Small intestine (tissue), 7 donors: ENCODE measurements around the gene INTS1. TPM values are rescaled to one million over a fixed set of nuclear protein-coding genes. Genes with fewer than 3 reads are reported as not detected.
"Not testable (repeated sequence)": the region's sequence is repeated elsewhere in the genome, so short reads cannot be mapped to it uniquely, and the experiment has no call there.

Experiments
- DNase-seq, 2 donors: peaks; one replicate each; pipeline versions ENCODE4 v3.0.0 to v3.0.0-alpha.2; 2013
- FAIRE-seq: peaks from 2 replicates; lab custom pipeline; 2012; peaks lifted over from hg19 to GRCh38; lab: Jason Lieb, UNC
- H3K27ac ChIP-seq, 3 donors: one replicate each; pipeline ENCODE4 v1.5.1; 2013; ENCODE audit warnings: low read length in 2 of 3, mild to moderate bottlenecking in 2 of 3, control low read depth in 1 of 3, inconsistent platforms in 1 of 3, low read depth in 1 of 3, moderate library complexity in 1 of 3
- H3K27me3 ChIP-seq, 3 donors: one replicate each; pipeline ENCODE4 v1.6.1; 2013; ENCODE audit warnings: low read length in 3 of 3, inconsistent platforms in 1 of 3; ENCODE audit not compliant: control insufficient read depth in 3 of 3, insufficient read depth in 3 of 3
- H3K36me3 ChIP-seq, 3 donors: one replicate each; pipeline ENCODE4 v1.6.1; 2013; ENCODE audit warnings: low read length in 3 of 3, inconsistent platforms in 1 of 3, low read depth in 1 of 3, mild to moderate bottlenecking in 1 of 3, moderate library complexity in 1 of 3; ENCODE audit not compliant: control insufficient read depth in 3 of 3, insufficient read depth in 2 of 3
- H3K4me1 ChIP-seq, 3 donors: one replicate each; pipeline ENCODE4 v1.6.1; 2013; ENCODE audit warnings: low read length in 2 of 3, inconsistent platforms in 1 of 3, low read depth in 1 of 3, mild to moderate bottlenecking in 1 of 3, moderate library complexity in 1 of 3; ENCODE audit not compliant: control insufficient read depth in 3 of 3, insufficient read depth in 2 of 3
- H3K4me3 ChIP-seq, 3 donors: one replicate each; pipeline ENCODE4 v1.5.1; 2013; ENCODE audit warnings: low read length in 3 of 3, control low read depth in 1 of 3, inconsistent platforms in 1 of 3, low read depth in 1 of 3, mild to moderate bottlenecking in 1 of 3, moderate library complexity in 1 of 3
- H3K9me3 ChIP-seq, 2 donors: one replicate each; pipeline ENCODE4 v1.6.1; 2013; ENCODE audit warnings: low read depth in 1 of 2, low read length in 1 of 2; ENCODE audit not compliant: control insufficient read depth in 2 of 2, insufficient read depth in 1 of 2
- WGBS, 3 donors: extraction: QIAGEN DNeasy Blood & Tissue Kit; methylation state at CpG; one replicate each; pipeline ENCODE4 v1.1.7; 2013; 5-methylcytosine and 5-hydroxymethylcytosine counted together
- polyA plus RNA-seq, 4 donors: library from polyadenylated mRNA; stranded (reverse) in 3 of 4; unstranded in 1 of 4; fragments of 200-250 nt in 3 of 4; fragments of 120-200 nt in 1 of 4; gene quantifications; one replicate each; pipeline versions ENCODE4 v1.2.1 to v1.2.3, GENCODE V29; 2013
- donor health status: healthy with polysubstance abuse.
- donor health status: control.
- donor health status: control.
- donor health status: Bipolar disorder and iron deficiency.
- donor health status: healthy.

INTS1 gene
- polyA plus RNA-seq, 4 donors: 48.9 to 83.2 (median 68.9) TPM

- not testable (repeated sequence) for FAIRE-seq, DNase-seq, H3K27ac ChIP-seq, H3K4me3 ChIP-seq, H3K27me3 ChIP-seq, H3K9me3 ChIP-seq, H3K4me1 ChIP-seq
- peaks cover 3 to 82% (median 7%) of the 10 kb centered on the region in 3 donors for H3K36me3 ChIP-seq
- 82 to 96% (median 83%) methylated on average over 3 to 4 of the region's 5 CpGs for WGBS, 3 donors
Measured at GRCh38 chr7:1446026-1446425, 58.2 kb downstream of the INTS1 start.

- H3K27ac ChIP-seq: no peak overlapping the region
- no peaks in the 10 kb centered on the region for H3K9me3 ChIP-seq
- DNase-seq: no peak
- no peaks in the 10 kb centered on the region for H3K27me3 ChIP-seq
- no peak for FAIRE-seq
- no peaks in the 10 kb centered on the region for H3K4me1 ChIP-seq
- H3K4me3 ChIP-seq: no peak overlapping the region
- WGBS, 3 donors: 89 to 91% (median 90%) methylated on average over 20 to 21 of the region's 21 CpGs
- H3K36me3 ChIP-seq: peaks cover 3 to 82% (median 7%) of the 10 kb centered on the region in 3 donors
Measured at GRCh38 chr7:1445341-1445740, 58.8 kb downstream of the INTS1 start.

GRCh38 chr7:1444925-1445322 lies 59.3 kb downstream of the INTS1 start:
- H3K27me3 ChIP-seq: no peaks in the 10 kb centered on the region
- WGBS, 3 donors: 76 to 80% (median 79%) methylated on average over 18 to 24 of the region's 24 CpGs
- no peaks in the 10 kb centered on the region for H3K4me1 ChIP-seq
- H3K27ac ChIP-seq: no peak overlapping the region
- H3K36me3 ChIP-seq: peaks cover 3 to 82% (median 7%) of the 10 kb centered on the region in 3 donors
- no peak overlapping the region for H3K4me3 ChIP-seq
- no peaks in the 10 kb centered on the region for H3K9me3 ChIP-seq
- no peak for FAIRE-seq
- no peak for DNase-seq

GRCh38 chr7:1444214-1444924 lies 59.8 kb downstream of the INTS1 start:
- DNase-seq (no peak), FAIRE-seq (no peak)
- no peaks in the 10 kb centered on the region for H3K4me1 ChIP-seq
- 93 to 96% (median 93%) methylated on average over 40 to 45 of the region's 45 CpGs for WGBS, 3 donors
- peaks cover 0 to 2% of the 10 kb centered on the region in 2 donors for H3K9me3 ChIP-seq
- H3K27me3 ChIP-seq: no peaks in the 10 kb centered on the region
- H3K36me3 ChIP-seq: peaks cover 3 to 82% (median 7%) of the 10 kb centered on the region in 3 donors
- H3K27ac ChIP-seq: no peak overlapping the region
- H3K4me3 ChIP-seq: no peak overlapping the region

- FAIRE-seq: not testable (repeated sequence)
- 93 to 97% (median 97%) methylated on average over 13 to 28 of the region's 42 CpGs for WGBS, 3 donors
- peaks cover 0 to 81% (median 7%) of the 10 kb centered on the region in 3 donors for H3K36me3 ChIP-seq
Measured at GRCh38 chr7:1443587-1444200, 60.5 kb downstream of the INTS1 start.

GRCh38 chr7:1442355-1443124 lies 61.6 kb downstream of the INTS1 start:
- Histone ChIP-seq H3K4me3 (no peak overlapping the region), H3K36me3 (peaks cover 0 to 83% (median 10%) of the 10 kb centered on the region in 3 donors), H3K27me3 (no peaks in the 10 kb centered on the region), H3K9me3 (peaks cover 0 to 2% of the 10 kb centered on the region in 2 donors), H3K4me1 (no peaks in the 10 kb centered on the region), H3K27ac (no peak overlapping the region)
- WGBS, 3 donors: 85 to 94% (median 91%) methylated on average over 13 to 20 of the region's 20 CpGs
- FAIRE-seq (no peak), DNase-seq (no peak)

More at GRCh38 chr7:1443587-1444200, 60.5 kb downstream of the INTS1 start:
- H3K4me1 ChIP-seq, H3K9me3 ChIP-seq, DNase-seq, H3K27ac ChIP-seq, H3K27me3 ChIP-seq, H3K4me3 ChIP-seq: not testable (repeated sequence)

GRCh38 chr7:1441615-1442354 lies 62.4 kb downstream of the INTS1 start:
- Histone ChIP-seq H3K4me1 (no peaks in the 10 kb centered on the region), H3K9me3 (peaks cover 0 to 2% of the 10 kb centered on the region in 2 donors), H3K27ac (no peak overlapping the region), H3K4me3 (no peak overlapping the region), H3K27me3 (no peaks in the 10 kb centered on the region), H3K36me3 (peaks cover 4 to 81% (median 10%) of the 10 kb centered on the region in 3 donors)
- no peak for DNase-seq
- WGBS, 3 donors: 83 to 93% (median 90%) methylated on average over 35 to 41 of the region's 41 CpGs
- FAIRE-seq: no peak

GRCh38 chr7:1440620-1441019 lies 63.6 kb downstream of the INTS1 start:
- DNase-seq (no peak), FAIRE-seq (no peak)
- Histone ChIP-seq H3K36me3 (peaks cover 7 to 84% (median 10%) of the 10 kb centered on the region in 3 donors), H3K9me3 (peaks cover 0 to 2% of the 10 kb centered on the region in 2 donors), H3K4me3 (no peak overlapping the region), H3K27ac (no peak overlapping the region), H3K4me1 (no peaks in the 10 kb centered on the region), H3K27me3 (no peaks in the 10 kb centered on the region)
- 82 to 90% (median 89%) methylated on average over 7 to 10 of the region's 10 CpGs for WGBS, 3 donors
